Hematopoietic multipotent progenitor cell treated with erythropoietin and hydrocortisone succinate and interleukin-3 and kit ligand, for 6 days (in vitro differentiated cells): ENCODE results near the gene MTRR.
A peak's percentile ranks its signal among the peaks of the same experiment; 100 is the strongest.
"Not testable (repeated sequence)": the region's sequence is repeated elsewhere in the genome, so short reads cannot be mapped to it uniquely, and the experiment has no call there.

Source experiments
- DNase-seq: peaks from one replicate; pipeline ENCODE4 v3.0.0-alpha.2; 2015

Gene MTRR

GRCh38 chr5:7902666-7903625, 34.0 kb downstream of the MTRR start:
- no peak for DNase-seq

- DNase-seq = no peak
Observed at GRCh38 chr5:7904170-7904569, 35.2 kb downstream of the MTRR start.

GRCh38 chr5:7907612-7908011, 38.7 kb downstream of the MTRR start:
- DNase-seq = no peak

- DNase-seq = no peak
Observed at GRCh38 chr5:7908317-7908716, 39.4 kb downstream of the MTRR start.

GRCh38 chr5:7910738-7911428, 41.9 kb downstream of the MTRR start:
- no peak for DNase-seq

- DNase-seq = not testable (repeated sequence)
Observed at GRCh38 chr5:7911429-7911771, 42.5 kb downstream of the MTRR start.

- no peak for DNase-seq
Observed at GRCh38 chr5:7916171-7916804, 47.3 kb downstream of the MTRR start.

- DNase-seq = no peak
Observed at GRCh38 chr5:7917130-7918123, 48.5 kb downstream of the MTRR start.

- DNase-seq = no peak
Observed at GRCh38 chr5:7925961-7926695, 57.2 kb downstream of the MTRR start.

GRCh38 chr5:7926720-7927119, 57.8 kb downstream of the MTRR start:
- DNase-seq = no peak

GRCh38 chr5:7927466-7928375, 58.8 kb downstream of the MTRR start:
- DNase-seq = peak; percentile 77

GRCh38 chr5:7930011-7930410, 61.1 kb downstream of the MTRR start:
- no peak for DNase-seq

- no peak for DNase-seq
Observed at GRCh38 chr5:7941692-7942091, 72.7 kb downstream of the MTRR start.

- DNase-seq = no peak
Observed at GRCh38 chr5:7947301-7947700, 78.4 kb downstream of the MTRR start.
